Measurements from ENCODE around the gene PTPN9.

The PTPN9 gene

DNA sequence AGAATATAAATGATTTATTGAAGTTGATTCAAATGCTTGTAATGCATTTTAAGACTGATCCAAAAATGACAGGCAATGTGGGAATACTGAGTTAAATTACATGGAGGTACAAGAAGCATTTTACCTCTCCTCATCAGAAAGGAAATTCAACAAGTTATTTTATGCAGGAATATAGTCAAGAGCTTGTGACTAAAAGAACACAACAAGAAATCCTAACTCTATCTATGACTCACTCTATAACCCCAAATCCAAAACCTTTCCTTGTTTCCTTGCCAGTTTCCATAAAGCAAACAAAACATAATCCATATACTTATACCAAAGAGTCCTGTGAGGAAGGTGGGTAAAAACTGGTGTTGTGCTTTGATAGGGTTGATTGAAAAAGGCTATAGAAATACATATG, 158.4 kb downstream of the PTPN9 start:
- TF ChIP-seq, protein P1, sequence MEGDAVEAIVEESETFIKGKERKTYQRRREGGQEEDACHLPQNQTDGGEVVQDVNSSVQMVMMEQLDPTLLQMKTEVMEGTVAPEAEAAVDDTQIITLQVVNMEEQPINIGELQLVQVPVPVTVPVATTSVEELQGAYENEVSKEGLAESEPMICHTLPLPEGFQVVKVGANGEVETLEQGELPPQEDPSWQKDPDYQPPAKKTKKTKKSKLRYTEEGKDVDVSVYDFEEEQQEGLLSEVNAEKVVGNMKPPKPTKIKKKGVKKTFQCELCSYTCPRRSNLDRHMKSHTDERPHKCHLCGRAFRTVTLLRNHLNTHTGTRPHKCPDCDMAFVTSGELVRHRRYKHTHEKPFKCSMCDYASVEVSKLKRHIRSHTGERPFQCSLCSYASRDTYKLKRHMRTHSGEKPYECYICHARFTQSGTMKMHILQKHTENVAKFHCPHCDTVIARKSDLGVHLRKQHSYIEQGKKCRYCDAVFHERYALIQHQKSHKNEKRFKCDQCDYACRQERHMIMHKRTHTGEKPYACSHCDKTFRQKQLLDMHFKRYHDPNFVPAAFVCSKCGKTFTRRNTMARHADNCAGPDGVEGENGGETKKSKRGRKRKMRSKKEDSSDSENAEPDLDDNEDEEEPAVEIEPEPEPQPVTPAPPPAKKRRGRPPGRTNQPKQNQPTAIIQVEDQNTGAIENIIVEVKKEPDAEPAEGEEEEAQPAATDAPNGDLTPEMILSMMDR (conservative IDR thresholded peaks at IDR 0.05; ENCODE audit: low read depth, low read length): no peak
- H3K4me3 ChIP-seq (ENCODE audit: low read length): no peak overlapping the region
- DNase-seq (ENCODE audit: low read depth): peak; percentile 48

DNA sequence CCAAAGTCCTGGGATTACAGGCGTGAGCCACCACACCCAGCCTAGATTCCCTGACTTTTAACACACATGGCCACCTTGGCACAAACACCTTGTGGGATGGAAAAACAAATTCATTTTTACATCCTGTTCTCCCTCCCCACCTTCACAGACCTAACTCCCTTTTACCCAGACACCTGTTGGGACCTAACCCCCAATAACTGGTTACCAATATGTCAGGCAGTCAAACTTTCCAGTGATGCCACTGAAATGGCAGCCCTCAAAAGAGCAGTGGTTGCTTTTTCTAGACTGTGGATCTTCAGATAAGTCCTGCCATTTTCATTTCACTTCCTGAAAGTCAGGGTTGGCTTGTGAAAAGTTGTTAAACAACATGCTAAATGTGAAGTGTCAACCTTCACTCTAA, 162.5 kb downstream of the PTPN9 start:
- TF ChIP-seq, protein P1 (conservative IDR thresholded peaks at IDR 0.05; ENCODE audit: low read depth, low read length): no peak
- no peak overlapping the region for H3K4me3 ChIP-seq (ENCODE audit: low read length)
- no peak for DNase-seq (ENCODE audit: low read depth)
